Right atrium auricular region (tissue), 2 donors: ENCODE results near the gene TVP23C. TPM values are rescaled to one million over a fixed set of nuclear protein-coding genes. Genes with fewer than 3 reads are reported as not detected.
A peak's percentile ranks its signal among the peaks of the same experiment; 100 is the strongest.

Experiments used
- DNase-seq: peaks from one replicate; pipeline ENCODE4 v3.0.0-alpha.2; 2019; ENCODE audit warnings: low spot score
- H3K27ac ChIP-seq, 2 donors: fragments of 200-600 bp; sonication (generic); 1 replicate in 1 of 2; 2 replicates in 1 of 2; pipeline ENCODE4 v1.5.1; 2016 to 2019
- H3K27me3 ChIP-seq, 2 donors: fragments of 200-600 bp; sonication (generic); one replicate each; pipeline versions ENCODE4 v1.5.1 to v1.6.0; 2017 to 2019
- H3K36me3 ChIP-seq: fragments of 200-600 bp; sonication (generic); one replicate; pipeline ENCODE4 v1.5.1; 2016
- H3K4me1 ChIP-seq, 2 donors: fragments of 200-600 bp; sonication (generic); one replicate each; pipeline versions ENCODE4 v1.5.1 to v1.6.0; 2017 to 2019
- H3K4me3 ChIP-seq, 2 donors: fragments of 200-600 bp; sonication (generic); 1 replicate in 1 of 2; 2 replicates in 1 of 2; pipeline ENCODE4 v1.5.1; 2017 to 2019; ENCODE audit warnings: mild to moderate bottlenecking in 1 of 2, moderate library complexity in 1 of 2
- H3K9me3 ChIP-seq, 2 donors: fragments of 200-600 bp; sonication (generic); one replicate each; pipeline ENCODE4 v1.5.1; 2019
- CTCF ChIP-seq, 2 donors: fragments of 200-600 bp; sonication (generic); IDR thresholded peaks; one replicate each; pipeline ENCODE4 v1.5.1; 2019; ENCODE audit warnings: antibody characterized with exemption in 2 of 2
- total RNA-seq, 2 donors: library from RNA; depleted of rRNA; stranded (reverse); fragments of >200 nt; gene quantifications; one replicate each; pipeline ENCODE4 v1.1.0, GENCODE V29; 2016

TVP23C gene
- total RNA-seq, 2 donors from 2014 or later: 3.3 to 5.3 TPM

GRCh38 chr17:15516150-15516549 is 47.1 kb downstream of the TVP23C start:
- no peaks in the 10 kb centered on the region for H3K9me3 ChIP-seq
- H3K4me3 ChIP-seq: no peak overlapping the region
- no peak overlapping the region for H3K27ac ChIP-seq
- DNase-seq: no peak
- no peaks in the 10 kb centered on the region for H3K27me3 ChIP-seq
- peaks cover 8% of the 10 kb centered on the region for H3K36me3 ChIP-seq
- TF ChIP-seq CTCF (IDR thresholded peaks at IDR 0.05): no peak
- peaks cover 0 to 5% of the 10 kb centered on the region in 2 donors for H3K4me1 ChIP-seq

- no peak overlapping the region for H3K27ac ChIP-seq
- H3K27me3 ChIP-seq: no peaks in the 10 kb centered on the region
- H3K4me1 ChIP-seq: peaks cover 0 to 5% of the 10 kb centered on the region in 2 donors
- DNase-seq: no peak
- no peak overlapping the region for H3K4me3 ChIP-seq
- no peaks in the 10 kb centered on the region for H3K9me3 ChIP-seq
- TF ChIP-seq CTCF (IDR thresholded peaks at IDR 0.05): no peak
- H3K36me3 ChIP-seq: peaks cover 8% of the 10 kb centered on the region
Measured at GRCh38 chr17:15514469-15514868, 48.8 kb downstream of the TVP23C start.

- peaks cover 0 to 5% of the 10 kb centered on the region in 2 donors for H3K4me1 ChIP-seq
- H3K36me3 ChIP-seq: peaks cover 8% of the 10 kb centered on the region
- no peak for TF ChIP-seq CTCF (IDR thresholded peaks at IDR 0.05)
- DNase-seq: no peak
- no peaks in the 10 kb centered on the region for H3K27me3 ChIP-seq
- H3K9me3 ChIP-seq: no peaks in the 10 kb centered on the region
- H3K27ac ChIP-seq: peak overlapping the region in 1 of 2 donors; percentile 41
- H3K4me3 ChIP-seq: no peak overlapping the region
Measured at GRCh38 chr17:15513856-15514459, 49.3 kb downstream of the TVP23C start.

- Histone ChIP-seq H3K4me3 (no peak overlapping the region), H3K36me3 (peaks cover 8% of the 10 kb centered on the region), H3K27me3 (no peaks in the 10 kb centered on the region), H3K4me1 (peaks cover 0 to 5% of the 10 kb centered on the region in 2 donors), H3K9me3 (no peaks in the 10 kb centered on the region), H3K27ac (peak overlapping the region; percentile 22 to 41)
- no peak for DNase-seq
- no peak for TF ChIP-seq CTCF (IDR thresholded peaks at IDR 0.05)
Measured at GRCh38 chr17:15513058-15513791, 50.1 kb downstream of the TVP23C start.

GRCh38 chr17:15512071-15512709 is 51.1 kb downstream of the TVP23C start:
- Histone ChIP-seq H3K9me3 (no peaks in the 10 kb centered on the region), H3K4me1 (peaks cover 0 to 5% of the 10 kb centered on the region in 2 donors), H3K4me3 (no peak overlapping the region), H3K36me3 (peaks cover 8% of the 10 kb centered on the region), H3K27ac (no peak overlapping the region), H3K27me3 (no peaks in the 10 kb centered on the region)
- no peak for DNase-seq
- no peak for TF ChIP-seq CTCF (IDR thresholded peaks at IDR 0.05)
